Type B pancreatic cell (in vitro differentiated cells): ENCODE measurements around the gene HOOK2. TPM values are rescaled to one million over a fixed set of nuclear protein-coding genes. Genes with fewer than 3 reads are reported as not detected.

ENCODE experiments used
- DNase-seq: peaks from one replicate; pipeline ENCODE4 v3.0.0; 2021; ENCODE audit warnings: mixed read lengths; ENCODE audit not compliant: unreplicated experiment; ENCODE audit errors: extremely low spot score
- H3K27ac Mint-ChIP-seq: 2 replicates; pipeline ENCODE4 v1.8.0; 2021; ENCODE audit warnings: mild to moderate bottlenecking, mixed read lengths
- H3K27me3 Mint-ChIP-seq: 2 replicates; pipeline ENCODE4 v1.8.0; 2021; ENCODE audit warnings: mixed read lengths
- H3K36me3 Mint-ChIP-seq: 2 replicates; pipeline ENCODE4 v1.8.0; 2021; ENCODE audit warnings: mixed read lengths
- H3K4me1 Mint-ChIP-seq: one replicate; pipeline ENCODE4 v1.8.0; 2021; ENCODE audit warnings: mixed read lengths; ENCODE audit not compliant: unreplicated experiment
- H3K4me3 Mint-ChIP-seq: 2 replicates; pipeline ENCODE4 v1.8.0; 2021; ENCODE audit warnings: mild to moderate bottlenecking, mixed read lengths
- H3K9me3 Mint-ChIP-seq: 2 replicates; pipeline ENCODE4 v1.8.0; 2021; ENCODE audit warnings: mixed read lengths
- total RNA-seq: library from RNA; stranded (reverse); gene quantifications from 2 replicates; pipeline ENCODE4 v1.2.1, GENCODE V29; 2021; ENCODE audit warnings: low replicate concordance
- TF ChIP-seq, protein P1 (sequence below): fragments of 200-600 bp; sonication (generic); conservative IDR thresholded peaks from 2 replicates; pipeline ENCODE4 v1.5.0; 2021; ENCODE audit warnings: antibody characterized with exemption, mild to moderate bottlenecking

The HOOK2 gene
- total RNA-seq, 1 donor from 2014 or later: 50.1 TPM

- Mint-ChIP-seq H3K36me3 (no peaks in the 10 kb centered on the region), H3K9me3 (no peaks in the 10 kb centered on the region), H3K27ac (no peak overlapping the region), H3K4me3 (no peak overlapping the region), H3K4me1 (no peaks in the 10 kb centered on the region), H3K27me3 (peaks cover 39% of the 10 kb centered on the region)
- TF ChIP-seq, protein P1, sequence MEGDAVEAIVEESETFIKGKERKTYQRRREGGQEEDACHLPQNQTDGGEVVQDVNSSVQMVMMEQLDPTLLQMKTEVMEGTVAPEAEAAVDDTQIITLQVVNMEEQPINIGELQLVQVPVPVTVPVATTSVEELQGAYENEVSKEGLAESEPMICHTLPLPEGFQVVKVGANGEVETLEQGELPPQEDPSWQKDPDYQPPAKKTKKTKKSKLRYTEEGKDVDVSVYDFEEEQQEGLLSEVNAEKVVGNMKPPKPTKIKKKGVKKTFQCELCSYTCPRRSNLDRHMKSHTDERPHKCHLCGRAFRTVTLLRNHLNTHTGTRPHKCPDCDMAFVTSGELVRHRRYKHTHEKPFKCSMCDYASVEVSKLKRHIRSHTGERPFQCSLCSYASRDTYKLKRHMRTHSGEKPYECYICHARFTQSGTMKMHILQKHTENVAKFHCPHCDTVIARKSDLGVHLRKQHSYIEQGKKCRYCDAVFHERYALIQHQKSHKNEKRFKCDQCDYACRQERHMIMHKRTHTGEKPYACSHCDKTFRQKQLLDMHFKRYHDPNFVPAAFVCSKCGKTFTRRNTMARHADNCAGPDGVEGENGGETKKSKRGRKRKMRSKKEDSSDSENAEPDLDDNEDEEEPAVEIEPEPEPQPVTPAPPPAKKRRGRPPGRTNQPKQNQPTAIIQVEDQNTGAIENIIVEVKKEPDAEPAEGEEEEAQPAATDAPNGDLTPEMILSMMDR: no peak
- no peak for DNase-seq
These were observed 20.7 kb downstream of the HOOK2 start for GRCh38 chr19:12754465-12755196.

DNA sequence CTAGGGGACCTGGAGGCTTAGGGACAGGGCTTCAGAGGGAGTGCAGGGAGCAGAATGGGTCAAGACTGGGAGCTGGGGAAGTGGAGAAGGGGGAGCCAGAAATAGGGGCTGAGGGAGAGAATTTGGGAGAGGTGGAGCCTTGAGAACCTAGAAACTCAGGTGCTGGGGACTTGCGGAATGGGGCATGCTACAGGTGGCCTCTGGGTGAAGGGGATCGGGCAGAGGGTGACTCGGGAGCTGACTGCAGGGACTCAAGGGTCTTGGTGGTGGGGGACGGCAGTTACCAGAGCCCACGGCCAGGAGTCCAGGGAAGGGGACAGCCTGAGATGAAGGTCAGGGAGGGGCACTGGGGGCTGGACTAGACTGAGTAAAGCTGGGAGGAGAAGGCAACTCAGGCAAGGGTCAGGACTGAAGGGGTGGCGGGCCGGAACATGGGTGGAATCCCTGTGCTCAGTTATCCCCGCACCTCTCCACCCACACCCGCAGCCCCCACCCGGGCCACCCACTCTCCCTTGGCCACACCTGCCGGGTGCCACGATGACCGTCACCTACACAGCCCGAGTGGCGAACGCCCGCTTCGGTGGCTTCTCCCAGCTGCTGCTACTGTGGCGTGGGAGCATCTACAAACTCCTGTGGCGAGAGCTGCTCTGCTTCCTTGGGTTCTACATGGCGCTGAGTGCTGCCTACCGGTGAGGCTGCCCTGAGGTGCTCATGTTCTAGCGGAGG lies 23.1 kb downstream of the HOOK2 start:
- DNase-seq: no peak
- peaks cover 12% of the 10 kb centered on the region for H3K36me3 Mint-ChIP-seq
- TF ChIP-seq, protein P1: no peak
- peaks cover 49% of the 10 kb centered on the region for H3K27me3 Mint-ChIP-seq
- no peaks in the 10 kb centered on the region for H3K4me1 Mint-ChIP-seq
- H3K9me3 Mint-ChIP-seq: no peaks in the 10 kb centered on the region
- H3K27ac Mint-ChIP-seq: no peak overlapping the region
- H3K4me3 Mint-ChIP-seq: no peak overlapping the region

DNA sequence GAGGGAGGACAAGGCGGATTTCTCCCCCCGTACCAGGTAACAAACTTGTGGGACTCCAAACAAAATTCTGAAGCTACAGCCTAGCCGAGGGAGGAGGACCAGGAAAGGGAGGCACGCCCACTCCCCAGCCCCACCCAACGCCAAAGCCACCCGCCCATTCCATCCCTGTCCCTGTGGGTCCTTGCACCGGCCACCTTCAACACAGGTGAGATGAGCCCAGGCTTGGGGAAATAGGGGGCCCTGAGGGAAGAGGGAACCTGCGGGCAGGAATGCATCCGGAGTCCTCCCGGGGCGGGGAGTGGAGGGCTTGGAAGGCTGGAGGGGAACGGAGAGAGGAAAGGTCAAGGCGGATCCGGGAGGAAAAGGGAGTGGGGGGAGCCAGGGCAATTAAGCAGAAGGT lies 23.7 kb downstream of the HOOK2 start, which contains the start of gene BEST2:
Gene BEST2, plus strand, starts transcription at position 157 of the 400 bp plus-strand sequence. CDS start 802 bp downstream, outside the sequence.
- no peaks in the 10 kb centered on the region for H3K4me1 Mint-ChIP-seq
- no peak for DNase-seq
- TF ChIP-seq, protein P1: no peak
- H3K36me3 Mint-ChIP-seq: peaks cover 12% of the 10 kb centered on the region
- H3K9me3 Mint-ChIP-seq: no peaks in the 10 kb centered on the region
- no peak within 1 kb of the TSS for H3K27ac Mint-ChIP-seq
- H3K4me3 Mint-ChIP-seq: no peak within 1 kb of the TSS
- H3K27me3 Mint-ChIP-seq: peaks cover 49% of the 10 kb centered on the region

DNA sequence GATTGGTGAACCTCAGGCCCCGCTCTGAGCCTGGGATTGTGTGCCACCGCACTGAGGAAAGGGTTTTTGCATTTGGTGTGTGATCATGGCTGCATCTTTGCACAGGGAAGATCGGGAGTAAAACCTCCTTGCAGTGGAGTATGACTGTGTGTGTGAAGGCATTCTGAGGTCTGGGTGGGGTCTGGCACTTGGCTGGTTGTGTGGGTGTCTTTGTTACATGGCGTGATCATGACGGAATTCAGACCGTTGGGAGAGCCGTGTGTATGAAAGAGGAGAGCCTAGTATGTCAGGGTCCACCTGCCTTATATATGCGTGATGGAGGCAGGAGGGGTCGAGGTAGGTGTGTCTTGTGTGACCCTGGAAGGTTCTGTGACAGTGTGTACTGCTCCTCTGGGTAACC lies 24.5 kb downstream of the HOOK2 start:
- peaks cover 46% of the 10 kb centered on the region for H3K27me3 Mint-ChIP-seq
- no peak overlapping the region for H3K4me3 Mint-ChIP-seq
- TF ChIP-seq, protein P1: no peak
- DNase-seq: no peak
- no peak overlapping the region for H3K27ac Mint-ChIP-seq
- no peaks in the 10 kb centered on the region for H3K4me1 Mint-ChIP-seq
- H3K9me3 Mint-ChIP-seq: no peaks in the 10 kb centered on the region
- peaks cover 13% of the 10 kb centered on the region for H3K36me3 Mint-ChIP-seq

GRCh38 chr19:12749938-12750521 lies 25.3 kb downstream of the HOOK2 start:
- Mint-ChIP-seq H3K27me3 (peaks cover 43% of the 10 kb centered on the region), H3K4me3 (no peak overlapping the region)
- no peak for DNase-seq

More at GRCh38 chr19:12749938-12750521, 25.3 kb downstream of the HOOK2 start:
- Mint-ChIP-seq H3K9me3 (no peaks in the 10 kb centered on the region), H3K27ac (no peak overlapping the region), H3K4me1 (no peaks in the 10 kb centered on the region), H3K36me3 (peaks cover 15% of the 10 kb centered on the region)
- TF ChIP-seq, protein P1: no peak
